Nephron progenitor cell (in vitro differentiated cells): ENCODE results near the gene ZFP69.
"Not testable (repeated sequence)": the region's sequence is repeated elsewhere in the genome, so short reads cannot be mapped to it uniquely, and the experiment has no call there.

Source experiments
- DNase-seq: peaks from one replicate; pipeline ENCODE4 v3.0.0; 2021
- H3K27ac Mint-ChIP-seq: 2 replicates; pipeline ENCODE4 v1.8.0; 2021; ENCODE audit warnings: mild to moderate bottlenecking, moderate library complexity, mixed read lengths
- H3K27me3 Mint-ChIP-seq: 2 replicates; pipeline ENCODE4 v1.8.0; 2021; ENCODE audit warnings: mild to moderate bottlenecking, low read depth, mixed read lengths; ENCODE audit not compliant: poor library complexity
- H3K36me3 Mint-ChIP-seq: 2 replicates; pipeline ENCODE4 v1.8.0; 2021; ENCODE audit warnings: low read depth, mixed read lengths
- H3K4me1 Mint-ChIP-seq: 2 replicates; pipeline ENCODE4 v1.8.0; 2021; ENCODE audit warnings: mixed read lengths
- H3K4me3 Mint-ChIP-seq: 2 replicates; pipeline ENCODE4 v1.8.0; 2021; ENCODE audit warnings: mild to moderate bottlenecking, moderate library complexity, mixed read lengths
- H3K9me3 Mint-ChIP-seq: 2 replicates; pipeline ENCODE4 v1.8.0; 2021; ENCODE audit warnings: mild to moderate bottlenecking, moderate library complexity, mixed read lengths
- TF ChIP-seq, protein P1 (sequence below): fragments of 200-600 bp; sonication (generic); IDR thresholded peaks from 2 replicates; pipeline ENCODE4 v1.5.0; 2021; ENCODE audit warnings: antibody characterized with exemption

Gene ZFP69

DNA sequence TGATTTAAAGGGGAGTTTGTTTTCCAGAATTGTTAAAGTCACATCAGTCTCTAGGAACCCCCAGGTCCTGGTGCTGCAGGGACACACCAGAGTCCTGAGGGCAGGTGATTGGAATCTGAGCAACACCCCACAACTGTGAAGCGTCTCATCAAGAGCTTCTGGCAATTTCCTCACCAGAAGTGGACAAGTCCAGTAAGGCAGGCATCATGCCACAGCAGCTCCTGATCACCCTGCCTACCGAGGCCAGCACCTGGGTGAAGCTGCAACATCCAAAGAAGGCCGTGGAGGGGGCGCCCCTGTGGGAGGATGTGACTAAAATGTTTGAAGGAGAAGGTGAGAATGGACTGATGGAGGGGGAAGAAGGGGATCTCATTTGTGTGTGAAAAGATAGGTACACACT lies 2.1 kb downstream of the ZFP69 start:
- H3K27me3 Mint-ChIP-seq = no peaks in the 10 kb centered on the region
- H3K4me1 Mint-ChIP-seq = peaks cover 22% of the 10 kb centered on the region
- peak overlapping the region; percentile 86 for H3K4me3 Mint-ChIP-seq
- DNase-seq = no peak
- TF ChIP-seq, protein P1, sequence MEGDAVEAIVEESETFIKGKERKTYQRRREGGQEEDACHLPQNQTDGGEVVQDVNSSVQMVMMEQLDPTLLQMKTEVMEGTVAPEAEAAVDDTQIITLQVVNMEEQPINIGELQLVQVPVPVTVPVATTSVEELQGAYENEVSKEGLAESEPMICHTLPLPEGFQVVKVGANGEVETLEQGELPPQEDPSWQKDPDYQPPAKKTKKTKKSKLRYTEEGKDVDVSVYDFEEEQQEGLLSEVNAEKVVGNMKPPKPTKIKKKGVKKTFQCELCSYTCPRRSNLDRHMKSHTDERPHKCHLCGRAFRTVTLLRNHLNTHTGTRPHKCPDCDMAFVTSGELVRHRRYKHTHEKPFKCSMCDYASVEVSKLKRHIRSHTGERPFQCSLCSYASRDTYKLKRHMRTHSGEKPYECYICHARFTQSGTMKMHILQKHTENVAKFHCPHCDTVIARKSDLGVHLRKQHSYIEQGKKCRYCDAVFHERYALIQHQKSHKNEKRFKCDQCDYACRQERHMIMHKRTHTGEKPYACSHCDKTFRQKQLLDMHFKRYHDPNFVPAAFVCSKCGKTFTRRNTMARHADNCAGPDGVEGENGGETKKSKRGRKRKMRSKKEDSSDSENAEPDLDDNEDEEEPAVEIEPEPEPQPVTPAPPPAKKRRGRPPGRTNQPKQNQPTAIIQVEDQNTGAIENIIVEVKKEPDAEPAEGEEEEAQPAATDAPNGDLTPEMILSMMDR = no peak
- peaks cover 58% of the 10 kb centered on the region for H3K9me3 Mint-ChIP-seq
- H3K36me3 Mint-ChIP-seq = peaks cover 61% of the 10 kb centered on the region
- H3K27ac Mint-ChIP-seq = no peak overlapping the region

- no peak for DNase-seq
- Mint-ChIP-seq H3K4me1 (no peaks in the 10 kb centered on the region), H3K4me3 (no peak overlapping the region), H3K9me3 (peaks cover 90% of the 10 kb centered on the region), H3K27me3 (peaks cover 10% of the 10 kb centered on the region), H3K27ac (no peak overlapping the region), H3K36me3 (peaks cover 94% of the 10 kb centered on the region)
- TF ChIP-seq, protein P1 = no peak
Measured at GRCh38 chr1:40495315-40495903, 18.3 kb downstream of the ZFP69 start.

DNA sequence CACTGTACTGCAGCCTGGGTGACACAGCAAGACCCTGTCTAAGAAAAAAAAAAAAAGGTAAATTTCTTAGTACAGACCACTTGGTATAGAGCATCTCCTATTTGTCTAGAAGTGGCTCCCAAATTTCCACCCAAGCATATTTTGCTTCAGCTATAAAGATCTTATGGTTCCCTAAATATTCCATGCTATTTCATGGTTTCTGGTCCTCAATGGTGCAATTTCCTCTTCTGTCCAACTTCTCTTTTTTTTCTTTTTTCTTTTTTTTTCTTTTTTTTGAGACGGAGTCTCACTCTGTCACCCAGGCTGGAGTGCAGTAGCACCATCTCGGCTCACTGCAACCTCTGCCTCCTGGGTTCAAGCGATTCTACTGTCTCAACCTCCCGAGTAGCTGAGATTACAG lies 25.6 kb downstream of the ZFP69 start:
- H3K36me3 Mint-ChIP-seq = peaks cover 88% of the 10 kb centered on the region
- H3K4me3 Mint-ChIP-seq, DNase-seq, H3K27ac Mint-ChIP-seq, H3K4me1 Mint-ChIP-seq: not testable (repeated sequence)
- H3K9me3 Mint-ChIP-seq = peaks cover 93% of the 10 kb centered on the region
- peaks cover 18% of the 10 kb centered on the region for H3K27me3 Mint-ChIP-seq

- TF ChIP-seq, protein P1 = no peak
- peaks cover 90% of the 10 kb centered on the region for H3K9me3 Mint-ChIP-seq
- peaks cover 10% of the 10 kb centered on the region for H3K27me3 Mint-ChIP-seq
- H3K36me3 Mint-ChIP-seq = peaks cover 89% of the 10 kb centered on the region
- no peak overlapping the region for H3K27ac Mint-ChIP-seq
- H3K4me1 Mint-ChIP-seq = peaks cover 8% of the 10 kb centered on the region
- H3K4me3 Mint-ChIP-seq = peak overlapping the region; percentile 78
- no peak for DNase-seq
Measured at GRCh38 chr1:40507973-40508372, 30.9 kb downstream of the ZFP69 start.

- Mint-ChIP-seq H3K4me1 (peaks cover 8% of the 10 kb centered on the region), H3K4me3 (peak within 1 kb of the TSS; percentile 78), H3K36me3 (peaks cover 88% of the 10 kb centered on the region), H3K9me3 (peaks cover 90% of the 10 kb centered on the region), H3K27ac (peak within 1 kb of the TSS; percentile 32), H3K27me3 (peaks cover 10% of the 10 kb centered on the region)
- TF ChIP-seq, protein P1 = no peak
- peak; percentile 58 for DNase-seq
Measured at GRCh38 chr1:40508375-40509341, 31.6 kb downstream of the ZFP69 start, which contains the start of gene EXO5. TSS of gene EXO5 (plus strand) at chr1:40508767. CDS start at chr1:40514545, 5,778 bp downstream.

GRCh38 chr1:40519517-40519916 lies 42.4 kb downstream of the ZFP69 start:
- TF ChIP-seq, protein P1 = no peak
- H3K27me3 Mint-ChIP-seq = peaks cover 2% of the 10 kb centered on the region
- no peak overlapping the region for H3K4me3 Mint-ChIP-seq
- peaks cover 69% of the 10 kb centered on the region for H3K36me3 Mint-ChIP-seq
- peaks cover 92% of the 10 kb centered on the region for H3K9me3 Mint-ChIP-seq
- H3K27ac Mint-ChIP-seq = no peak overlapping the region
- DNase-seq = no peak
- no peaks in the 10 kb centered on the region for H3K4me1 Mint-ChIP-seq
